Endothelial cell of umbilical vein (primary cell): ENCODE measurements around the gene CRYGN. TPM values are rescaled to one million over a fixed set of nuclear protein-coding genes. Genes with fewer than 3 reads are reported as not detected.

Experiments
- BruUV-seq: library from RNA; stranded (reverse); fragments of 400-500 nt; replicated peaks from 2 replicates; lab custom pipeline; 2021; lab: Mats Ljungman, UMichigan
- CTCF ChIA-PET: fragments of 300-600, 350-600 bp; sonication (Branson Sonifier 250); formaldehyde crosslinking; loops from one replicate; lab custom pipeline; 2021; ENCODE audit warnings: antibody characterized with exemption, inconsistent platforms; lab: Charles Lee
- POLR2A ChIA-PET: fragments of 300-600, 350-600 bp; sonication (Branson Sonifier 250); formaldehyde crosslinking; loops from one replicate; lab custom pipeline; 2021; ENCODE audit warnings: antibody characterized with exemption, inconsistent platforms; lab: Charles Lee
- DNase-seq: peaks from one replicate; pipeline ENCODE4 v3.0.0-alpha.2; 2011; ENCODE audit warnings: low read depth, low spot score
- FAIRE-seq: peaks from 2 replicates; lab custom pipeline; 2011; peaks lifted over from hg19 to GRCh38; lab: Jason Lieb, UNC
- H2AFZ ChIP-seq: 2 replicates; pipeline ENCODE4 v1.6.0; 2012; ENCODE audit warnings: low read depth, low read length, control low read depth, inconsistent platforms
- H3K27ac ChIP-seq: 2 replicates; pipeline ENCODE4 v1.5.1; 2011; ENCODE audit warnings: low read depth, mild to moderate bottlenecking, control low read depth, low read length, moderate library complexity; ENCODE audit not compliant: insufficient read depth
- H3K27me3 ChIP-seq, 2 experiments: 2 replicates each; pipeline versions ENCODE4 v1.6.0 to v1.6.1; 2011; ENCODE audit warnings: low read length in 2 of 2, mixed read lengths in 1 of 2; ENCODE audit not compliant: control insufficient read depth in 2 of 2, insufficient read depth in 2 of 2
- H3K36me3 ChIP-seq, 2 experiments: 2 replicates in 1 of 2; 3 replicates in 1 of 2; pipeline ENCODE4 v1.5.1; 2011; ENCODE audit warnings: low read length in 2 of 2, mild to moderate bottlenecking in 1 of 2, moderate library complexity in 1 of 2; ENCODE audit not compliant: control insufficient read depth in 2 of 2, insufficient read depth in 2 of 2; ENCODE audit errors: extremely low read depth in 1 of 2
- H3K4me1 ChIP-seq: 3 replicates; pipeline ENCODE4 v1.5.1; 2011; ENCODE audit warnings: mild to moderate bottlenecking, low read length; ENCODE audit not compliant: control insufficient read depth, insufficient read depth; ENCODE audit errors: extremely low read depth
- H3K4me2 ChIP-seq: 2 replicates; pipeline ENCODE4 v1.6.1; 2011; ENCODE audit warnings: low read length, control low read depth, mixed read lengths; ENCODE audit not compliant: insufficient read depth
- H3K4me3 ChIP-seq, 3 experiments: fragments of 200-600 bp in 1 of 3; sonication (generic), shearing (Covaris generic) in 1 of 3; replicated peaks in 1 of 3; 2 replicates each; pipeline ENCODE4 v1.5.1; 2011 to 2016; ENCODE audit warnings: control low read depth in 3 of 3, low read length in 3 of 3, mild to moderate bottlenecking in 2 of 3, inconsistent platforms in 1 of 3, low read depth in 1 of 3, moderate library complexity in 1 of 3; ENCODE audit not compliant: insufficient read depth in 1 of 3
- H3K79me2 ChIP-seq: 2 replicates; pipeline ENCODE4 v1.6.0; 2012; ENCODE audit warnings: low read length, inconsistent platforms; ENCODE audit not compliant: control insufficient read depth, insufficient read depth
- H3K9ac ChIP-seq: replicated peaks from 2 replicates; pipeline ENCODE3; 2011; ENCODE audit warnings: low read length, control low read depth; ENCODE audit not compliant: insufficient read depth; ENCODE audit errors: extremely low read depth
- H3K9me1 ChIP-seq: replicated peaks from 3 replicates; pipeline ENCODE4 v1.6.0; 2011; ENCODE audit warnings: mild to moderate bottlenecking, low read length; ENCODE audit not compliant: control insufficient read depth, insufficient read depth; ENCODE audit errors: extremely low read depth
- H3K9me3 ChIP-seq: replicated peaks from 2 replicates; pipeline ENCODE4 v1.5.1; 2012; ENCODE audit warnings: low read length, inconsistent platforms; ENCODE audit not compliant: control insufficient read depth, insufficient read depth
- H4K20me1 ChIP-seq: replicated peaks from 2 replicates; pipeline ENCODE3; 2011; ENCODE audit warnings: mild to moderate bottlenecking, low read length; ENCODE audit not compliant: control insufficient read depth, insufficient read depth; ENCODE audit errors: extremely low read depth
- CTCF ChIP-seq, 2 donors: IDR thresholded peaks; 1 replicate in 1 of 2; 2 replicates in 1 of 2; pipeline ENCODE4 v1.5.1; 2011; ENCODE audit warnings: low read length in 2 of 2, mild to moderate bottlenecking in 2 of 2, moderate library complexity in 2 of 2, control low read depth in 1 of 2, inconsistent platforms in 1 of 2, low read depth in 1 of 2; ENCODE audit not compliant: insufficient read depth in 1 of 2; ENCODE audit errors: extremely low read depth in 1 of 2
- EZH2 ChIP-seq: IDR thresholded peaks from 2 replicates; pipeline ENCODE4 v1.6.1; 2012; ENCODE audit warnings: borderline replicate concordance, low read depth, mild to moderate bottlenecking, moderate library complexity, low read length, inconsistent platforms; ENCODE audit not compliant: severe bottlenecking
- FOS ChIP-seq: IDR thresholded peaks from 2 replicates; pipeline ENCODE4 v1.6.1; 2011; ENCODE audit warnings: mild to moderate bottlenecking, low read length, moderate library complexity, borderline replicate concordance; ENCODE audit not compliant: insufficient read depth
- GATA2 ChIP-seq: IDR thresholded peaks from 2 replicates; pipeline ENCODE4 v1.7.0; 2011; ENCODE audit warnings: low read depth, mild to moderate bottlenecking, moderate library complexity, mixed read lengths, low read length; ENCODE audit not compliant: insufficient read length, insufficient read depth
- JUN ChIP-seq: IDR thresholded peaks from 2 replicates; pipeline ENCODE4 v1.6.1; 2011; ENCODE audit warnings: borderline replicate concordance, low read depth; ENCODE audit not compliant: insufficient read length, insufficient read depth
- MAX ChIP-seq: IDR thresholded peaks from 2 replicates; pipeline ENCODE4 v1.6.1; 2011; ENCODE audit not compliant: insufficient read depth, insufficient read length
- MYC ChIP-seq: IDR thresholded peaks from one replicate; pipeline ENCODE4 v1.6.1; 2011; ENCODE audit warnings: mild to moderate bottlenecking, low read depth, low read length
- POLR2A ChIP-seq: IDR thresholded peaks from 2 replicates; pipeline ENCODE4 v1.6.1; 2012; ENCODE audit warnings: low read depth, mild to moderate bottlenecking, control low read depth, low read length
- POLR2AphosphoS5 ChIP-seq: IDR thresholded peaks from 2 replicates; pipeline ENCODE4 v1.6.1; 2012; ENCODE audit warnings: low read depth, mild to moderate bottlenecking, control low read depth, low read length, moderate library complexity; ENCODE audit not compliant: insufficient read depth
- dilution Hi-C: fragments of 300-500 bp; cut with MboI; formaldehyde crosslinking; loops from one replicate; pipeline ENCODE4 v1.15.0; 2019; ENCODE audit warnings: low sequenced_read_pairs; ENCODE audit not compliant: extremely low pct_ligation_motif_present
- intact Hi-C: fragments of 100-400 bp; cut with micrococcal nuclease; formaldehyde crosslinking; loops from one replicate; pipeline ENCODE4 v1.10.0; 2022
- polyA plus RNA-seq, 4 experiments: library from polyadenylated mRNA; depleted of rRNA in 3 of 4; stranded (reverse) in 3 of 4; unstranded in 1 of 4; fragments of >200 nt; gene quantifications; 2 replicates each; pipeline versions ENCODE4 v1.2.1 to v1.2.3, GENCODE V29; 2011 to 2012; ENCODE audit warnings: missing spikeins in 1 of 4
- total RNA-seq: library from RNA; stranded (reverse); gene quantifications from 2 replicates; pipeline ENCODE4 v1.2.3, GENCODE V29; 2021

CRYGN gene
- total and polyA plus RNA-seq, 2 donors (not counting 3 experiments of a cell fraction or from before 2014, with no cell fraction given) = not detected

- CTCF ChIA-PET = no interaction called here
- FAIRE-seq (no peak), DNase-seq (no peak)
- H3K27ac ChIP-seq = no peak overlapping the region
- H3K4me1 ChIP-seq = no peaks in the 10 kb centered on the region
- POLR2A ChIA-PET = no interaction called here
- no peak overlapping the region for H2AFZ ChIP-seq
- H3K36me3 ChIP-seq = no peaks in the 10 kb centered on the region
- no TSS peak for BruUV-seq
- no peak overlapping the region for H3K4me2 ChIP-seq
- dilution Hi-C loops (no loop called here), intact Hi-C loops (no loop called here)
- H3K79me2 ChIP-seq = no peaks in the 10 kb centered on the region
- no peak overlapping the region for H3K4me3 ChIP-seq
- no peaks in the 10 kb centered on the region for H3K9me3 ChIP-seq
- no peaks in the 10 kb centered on the region for H3K9me1 ChIP-seq
- peaks cover 3% of the 10 kb centered on the region in 2 experiments for H3K27me3 ChIP-seq
- no peak overlapping the region for H3K9ac ChIP-seq
- no peak for TF ChIP-seq FOS
- H4K20me1 ChIP-seq = no peaks in the 10 kb centered on the region
Measured at GRCh38 chr7:151429560-151430331, 10.2 kb downstream of the CRYGN start.

GRCh38 chr7:151429237-151429559 lies 10.7 kb downstream of the CRYGN start:
- no peak for DNase-seq
- Histone ChIP-seq H3K36me3 (no peaks in the 10 kb centered on the region), H3K27ac (no peak overlapping the region), H2AFZ (no peak overlapping the region), H3K4me2 (no peak overlapping the region), H3K9ac (no peak overlapping the region), H3K27me3 (peaks cover 4 to 6% of the 10 kb centered on the region in 2 experiments), H3K4me3 (no peak overlapping the region), H3K9me1 (no peaks in the 10 kb centered on the region), H3K9me3 (no peaks in the 10 kb centered on the region), H3K4me1 (no peaks in the 10 kb centered on the region), H4K20me1 (no peaks in the 10 kb centered on the region), H3K79me2 (no peaks in the 10 kb centered on the region)
- ChIA-PET CTCF (no interaction called here), POLR2A (no interaction called here)
- dilution Hi-C loops = no loop called here
- BruUV-seq = no TSS peak
- TF ChIP-seq GATA2 (no peak), JUN (no peak), POLR2AphosphoS5 (no peak), FOS (no peak), EZH2 (no peak), MAX (no peak), MYC (no peak), CTCF (IDR thresholded peaks at IDR 0.05; ENCODE audit: extremely low read depth in 1 of 2, insufficient read depth in 1 of 2, low read depth in 1 of 2, low read length in 2 of 2) (no peak), POLR2A (no peak)
- no peak for FAIRE-seq
- intact Hi-C loops = no loop called here
